IPS-18a (cell line): ENCODE data around the gene SLC6A5.

ENCODE experiments used
- H3K27ac ChIP-seq: one replicate; pipeline ENCODE4 v1.5.1; 2013; ENCODE audit warnings: low read length
- H3K27me3 ChIP-seq: one replicate; pipeline ENCODE4 v1.6.1; 2013; ENCODE audit warnings: mild to moderate bottlenecking, low read length; ENCODE audit not compliant: control insufficient read depth, insufficient read depth
- H3K36me3 ChIP-seq: one replicate; pipeline ENCODE4 v1.6.1; 2013; ENCODE audit warnings: low read depth, low read length; ENCODE audit not compliant: control insufficient read depth
- H3K4me1 ChIP-seq: one replicate; pipeline ENCODE4 v1.6.1; 2013; ENCODE audit warnings: low read depth, low read length; ENCODE audit not compliant: control insufficient read depth
- H3K4me3 ChIP-seq: one replicate; pipeline ENCODE4 v1.5.1; 2013; ENCODE audit warnings: low read length
- H3K9ac ChIP-seq: one replicate; pipeline ENCODE4 v1.6.1; 2013; ENCODE audit warnings: mild to moderate bottlenecking, low read length, moderate library complexity
- H3K9me3 ChIP-seq: one replicate; pipeline ENCODE4 v1.6.1; 2013; ENCODE audit warnings: low read depth, low read length; ENCODE audit not compliant: control insufficient read depth

Gene SLC6A5

DNA sequence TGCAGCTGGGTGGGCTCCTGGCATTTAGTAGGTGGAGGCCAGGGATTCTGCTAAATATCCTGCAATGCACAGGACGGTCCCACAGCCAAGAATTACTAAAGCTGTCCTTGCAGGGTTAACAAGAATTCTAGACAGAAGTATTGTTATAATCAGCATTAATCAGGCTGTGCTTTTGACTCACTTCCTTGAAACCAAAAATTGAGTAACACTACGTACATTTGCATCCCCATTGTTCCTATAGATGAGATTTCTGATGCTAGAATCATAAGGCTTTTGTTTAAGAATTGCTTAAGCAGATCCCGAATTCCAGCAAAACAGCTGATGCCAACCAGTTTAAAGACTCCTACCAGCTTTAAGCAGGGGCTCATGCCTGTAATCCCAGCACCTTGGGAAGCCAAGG lies 11.4 kb downstream of the SLC6A5 start:
- no peak overlapping the region for H3K9ac ChIP-seq
- no peaks in the 10 kb centered on the region for H3K9me3 ChIP-seq
- no peaks in the 10 kb centered on the region for H3K36me3 ChIP-seq
- no peak overlapping the region for H3K27ac ChIP-seq
- H3K27me3 ChIP-seq = peaks cover 27% of the 10 kb centered on the region
- H3K4me3 ChIP-seq = no peak overlapping the region
- peaks cover 9% of the 10 kb centered on the region for H3K4me1 ChIP-seq

DNA sequence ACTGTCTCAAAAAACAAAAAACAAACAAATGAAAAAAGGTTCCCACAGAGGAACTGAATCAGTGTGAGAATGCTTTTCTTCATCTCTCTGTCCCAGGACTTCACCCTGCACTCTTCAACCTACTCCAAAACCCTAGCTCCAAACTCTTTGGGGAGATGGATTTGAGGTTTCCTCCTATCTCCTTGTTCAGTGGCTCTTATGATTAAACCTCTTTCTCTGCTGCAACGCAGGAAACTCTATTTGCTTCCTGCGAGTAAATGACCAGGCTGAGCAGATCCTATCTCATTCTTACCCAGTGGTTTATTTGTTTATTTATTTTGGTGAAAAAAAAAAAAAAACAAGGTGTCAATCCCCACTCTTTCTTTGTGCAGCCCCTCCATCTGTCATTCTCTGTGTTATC lies 12.0 kb downstream of the SLC6A5 start:
- Histone ChIP-seq H3K4me1 (peaks cover 9% of the 10 kb centered on the region), H3K36me3 (no peaks in the 10 kb centered on the region), H3K9me3 (no peaks in the 10 kb centered on the region), H3K9ac (no peak overlapping the region), H3K27me3 (peaks cover 27% of the 10 kb centered on the region), H3K27ac (no peak overlapping the region), H3K4me3 (no peak overlapping the region)

DNA sequence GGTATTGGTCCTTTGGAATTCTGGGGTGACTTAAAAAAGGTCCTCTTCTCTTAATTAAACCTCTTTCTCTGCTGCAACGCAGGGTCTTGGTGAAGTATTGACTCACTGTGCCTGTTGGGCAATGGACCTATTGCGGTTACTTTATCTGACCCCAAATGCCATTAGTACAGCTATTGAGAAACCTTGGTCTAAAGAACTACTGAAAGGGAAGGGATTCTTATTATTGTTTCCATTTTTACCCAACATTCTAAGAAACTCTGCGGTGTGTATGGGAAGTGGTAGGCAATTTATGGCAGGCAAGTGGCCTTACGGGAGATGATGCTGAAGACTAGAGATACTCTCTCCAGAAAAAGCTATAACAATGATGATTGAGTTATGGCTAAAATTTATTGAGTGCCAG lies 12.5 kb downstream of the SLC6A5 start:
- Histone ChIP-seq H3K9me3 (no peaks in the 10 kb centered on the region), H3K36me3 (no peaks in the 10 kb centered on the region), H3K27ac (no peak overlapping the region), H3K27me3 (peaks cover 27% of the 10 kb centered on the region), H3K4me1 (peaks cover 9% of the 10 kb centered on the region), H3K9ac (no peak overlapping the region), H3K4me3 (no peak overlapping the region)

DNA sequence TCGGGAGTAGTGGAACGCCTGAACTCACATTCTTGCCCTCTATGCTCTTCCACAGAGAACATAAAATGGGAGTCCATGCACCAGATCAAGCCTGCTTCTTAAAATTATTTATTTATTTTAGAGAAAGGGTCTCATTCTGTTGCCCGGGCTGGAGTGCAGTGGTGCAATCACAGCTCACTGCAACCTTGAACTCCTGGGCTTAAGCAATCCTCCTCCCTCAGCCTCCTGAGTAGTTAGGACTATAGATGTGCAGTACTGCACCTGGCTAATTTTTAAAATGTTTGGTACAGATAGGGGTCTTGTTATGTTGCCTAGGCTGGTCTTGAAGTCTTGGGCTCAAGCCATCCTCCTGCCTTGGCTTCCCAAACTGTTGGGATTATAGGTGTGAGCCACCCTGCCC lies 13.0 kb downstream of the SLC6A5 start:
- Histone ChIP-seq H3K36me3 (no peaks in the 10 kb centered on the region), H3K4me3 (no peak overlapping the region), H3K9ac (no peak overlapping the region), H3K4me1 (peaks cover 9% of the 10 kb centered on the region), H3K9me3 (no peaks in the 10 kb centered on the region), H3K27ac (no peak overlapping the region), H3K27me3 (peaks cover 27% of the 10 kb centered on the region)

DNA sequence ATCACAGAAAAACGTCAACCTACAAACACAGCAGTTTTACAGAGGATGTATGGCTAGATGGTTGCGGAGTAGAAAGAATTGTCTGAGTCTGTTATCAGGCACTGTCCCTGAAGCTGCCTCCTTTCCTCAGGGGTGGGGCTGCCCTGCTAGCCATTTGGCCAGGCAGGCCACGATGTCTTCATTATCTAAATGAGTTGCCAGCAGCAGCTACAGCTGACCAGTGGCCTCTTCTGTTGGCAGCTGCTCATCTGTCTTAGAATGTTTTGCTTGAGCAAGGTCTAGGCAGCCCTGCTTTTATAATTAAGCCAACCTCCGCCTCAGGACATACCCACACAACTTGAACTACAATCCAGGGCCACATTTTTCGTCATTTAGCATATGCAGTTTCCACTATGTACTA lies 17.5 kb downstream of the SLC6A5 start:
- H3K27me3 ChIP-seq = no peaks in the 10 kb centered on the region
- no peaks in the 10 kb centered on the region for H3K9me3 ChIP-seq
- peaks cover 11% of the 10 kb centered on the region for H3K4me1 ChIP-seq
- no peaks in the 10 kb centered on the region for H3K36me3 ChIP-seq
- H3K9ac ChIP-seq = no peak overlapping the region
- H3K27ac ChIP-seq = no peak overlapping the region
- no peak overlapping the region for H3K4me3 ChIP-seq

DNA sequence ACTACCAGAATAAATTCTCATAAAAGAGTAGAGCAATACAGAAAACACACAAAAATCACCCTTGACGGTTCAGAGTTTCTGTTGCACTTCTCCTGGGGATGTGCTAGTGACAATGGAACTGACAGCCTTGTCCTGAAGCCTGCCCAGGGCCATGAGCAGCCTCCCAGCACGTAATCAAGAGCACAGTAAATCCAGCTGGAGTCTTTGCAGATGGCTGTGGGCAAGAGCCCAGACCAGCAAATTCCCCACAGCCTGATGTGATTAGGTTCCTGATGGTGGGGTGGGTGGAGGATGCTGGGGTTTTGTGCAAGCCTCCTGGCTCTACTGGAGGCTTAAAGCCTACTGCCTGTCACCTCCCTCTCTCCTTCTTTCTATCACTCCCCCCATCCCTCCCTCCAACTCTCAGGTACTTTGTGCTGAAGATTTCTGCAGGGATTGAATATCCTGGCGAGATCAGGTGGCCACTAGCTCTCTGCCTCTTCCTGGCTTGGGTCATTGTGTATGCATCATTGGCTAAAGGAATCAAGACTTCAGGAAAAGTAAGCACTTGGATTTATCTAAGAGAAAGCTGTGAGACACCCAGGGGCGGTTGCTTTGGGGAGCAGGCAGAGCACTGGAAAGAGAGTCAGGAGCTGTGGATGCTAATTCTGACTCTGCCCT lies 18.1 kb downstream of the SLC6A5 start:
- no peak overlapping the region for H3K9ac ChIP-seq
- H3K27ac ChIP-seq = no peak overlapping the region
- H3K4me1 ChIP-seq = peaks cover 17% of the 10 kb centered on the region
- H3K36me3 ChIP-seq = no peaks in the 10 kb centered on the region
- H3K4me3 ChIP-seq = no peak overlapping the region
- no peaks in the 10 kb centered on the region for H3K27me3 ChIP-seq
- H3K9me3 ChIP-seq = no peaks in the 10 kb centered on the region

DNA sequence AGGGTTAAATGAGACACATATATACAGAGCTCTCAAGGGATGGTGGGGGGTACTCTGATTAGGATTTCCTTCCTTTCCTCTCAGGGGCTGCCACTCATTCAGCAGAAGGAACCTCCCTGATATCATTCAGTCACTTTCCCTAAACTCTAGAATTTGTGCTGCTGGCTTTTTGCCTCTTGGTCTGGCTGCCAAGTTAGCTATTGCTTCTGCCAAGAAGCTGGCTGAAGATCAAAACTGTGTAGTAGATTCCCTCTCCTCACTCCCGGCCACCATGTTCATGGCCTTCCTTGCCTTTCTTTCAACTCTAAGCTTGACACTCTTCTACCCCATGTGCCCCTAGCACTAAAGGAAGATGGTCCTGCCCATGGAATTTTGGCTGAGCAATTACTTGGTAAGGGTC lies 18.7 kb downstream of the SLC6A5 start:
- Histone ChIP-seq H3K9ac (no peak overlapping the region), H3K9me3 (no peaks in the 10 kb centered on the region), H3K36me3 (no peaks in the 10 kb centered on the region), H3K27me3 (no peaks in the 10 kb centered on the region), H3K4me1 (peaks cover 18% of the 10 kb centered on the region), H3K4me3 (no peak overlapping the region), H3K27ac (no peak overlapping the region)

DNA sequence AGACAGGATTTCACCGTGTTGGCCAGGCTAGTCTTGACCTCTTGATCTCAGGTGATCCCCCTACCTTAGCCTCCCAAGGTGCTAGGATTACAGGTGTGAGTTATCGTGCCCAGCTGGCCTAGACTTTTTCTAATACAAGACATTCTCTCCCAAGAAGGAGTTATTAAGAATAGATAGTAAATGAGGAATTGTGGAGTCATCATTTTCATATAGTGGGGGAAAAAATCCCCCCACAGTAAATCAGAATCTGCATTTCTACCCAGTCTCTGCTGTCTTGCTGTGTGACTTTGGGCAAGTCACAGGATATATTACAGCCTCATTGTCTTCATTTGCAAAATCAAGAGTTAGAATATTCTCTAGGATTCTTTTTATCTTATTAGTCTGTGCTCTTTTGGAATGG lies 21.6 kb downstream of the SLC6A5 start:
- H3K9me3 ChIP-seq = no peaks in the 10 kb centered on the region
- H3K4me1 ChIP-seq = peaks cover 18% of the 10 kb centered on the region
- H3K4me3 ChIP-seq = no peak overlapping the region
- no peaks in the 10 kb centered on the region for H3K27me3 ChIP-seq
- H3K27ac ChIP-seq = no peak overlapping the region
- H3K9ac ChIP-seq = no peak overlapping the region
- no peaks in the 10 kb centered on the region for H3K36me3 ChIP-seq

DNA sequence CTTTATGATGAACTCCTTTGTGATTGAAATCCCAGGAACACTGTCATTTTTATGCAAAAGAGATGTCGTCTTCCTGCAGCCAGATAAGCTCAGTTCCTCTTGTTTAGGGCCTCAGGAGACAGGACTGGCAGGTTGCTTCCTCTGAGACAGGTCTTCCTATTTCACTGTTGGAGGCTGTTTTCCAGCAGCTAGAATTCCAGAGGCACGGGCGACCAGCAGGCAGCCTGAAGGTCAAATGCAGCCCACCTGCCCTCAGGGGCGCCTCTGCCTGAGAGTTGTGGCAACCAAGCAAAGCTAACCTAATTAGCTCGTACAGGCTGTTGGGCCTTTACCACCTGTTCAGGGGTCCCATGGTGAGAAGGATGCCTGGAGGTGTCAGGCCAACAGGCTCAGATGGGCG lies 22.3 kb downstream of the SLC6A5 start:
- H3K9me3 ChIP-seq = no peaks in the 10 kb centered on the region
- no peak overlapping the region for H3K4me3 ChIP-seq
- no peak overlapping the region for H3K9ac ChIP-seq
- H3K36me3 ChIP-seq = no peaks in the 10 kb centered on the region
- H3K4me1 ChIP-seq = peaks cover 18% of the 10 kb centered on the region
- H3K27ac ChIP-seq = no peak overlapping the region
- H3K27me3 ChIP-seq = no peaks in the 10 kb centered on the region

DNA sequence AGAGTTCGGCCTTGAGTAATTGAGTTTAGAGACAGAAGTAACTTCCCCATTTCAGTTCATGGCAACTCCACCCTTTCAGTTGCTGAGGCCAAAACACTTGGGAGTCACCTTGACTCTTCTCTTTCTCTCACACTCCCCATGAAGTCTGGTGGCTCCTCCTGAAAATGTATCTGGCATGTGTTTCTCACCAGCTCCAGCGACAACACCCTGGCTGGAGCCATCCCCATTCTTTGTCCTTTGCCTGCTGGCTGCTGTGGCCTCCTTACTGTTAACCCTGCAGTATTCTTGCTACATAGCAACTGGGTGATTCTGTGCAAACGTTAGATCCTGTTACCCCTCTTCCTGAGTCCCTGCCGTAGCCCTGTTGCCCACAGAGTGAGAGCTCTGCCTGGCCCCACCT lies 23.8 kb downstream of the SLC6A5 start:
- H3K4me3 ChIP-seq = no peak overlapping the region
- H3K9me3 ChIP-seq = no peaks in the 10 kb centered on the region
- no peak overlapping the region for H3K27ac ChIP-seq
- peaks cover 18% of the 10 kb centered on the region for H3K4me1 ChIP-seq
- no peaks in the 10 kb centered on the region for H3K27me3 ChIP-seq
- H3K9ac ChIP-seq = no peak overlapping the region
- no peaks in the 10 kb centered on the region for H3K36me3 ChIP-seq

DNA sequence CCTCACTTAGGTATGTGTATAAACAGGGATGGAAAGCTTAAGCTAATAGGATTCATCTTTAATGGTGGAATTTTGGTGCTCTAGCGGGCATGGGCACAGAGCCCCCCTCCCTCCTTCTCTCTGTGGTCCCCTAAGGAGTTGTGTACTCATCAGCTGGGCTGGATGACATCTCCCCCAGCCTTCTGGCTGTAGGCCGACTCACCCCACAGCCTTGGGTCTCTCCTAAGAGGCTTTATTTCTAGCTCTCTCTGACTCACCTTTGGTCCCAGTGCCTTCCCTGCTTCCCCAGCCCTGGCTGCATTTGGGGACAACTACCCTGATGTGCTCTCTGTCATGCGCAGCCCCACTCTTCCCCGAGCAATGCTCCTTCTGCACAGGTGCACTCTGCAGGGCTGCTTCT lies 26.9 kb downstream of the SLC6A5 start:
- H3K4me1 ChIP-seq = peaks cover 13% of the 10 kb centered on the region
- H3K36me3 ChIP-seq = no peaks in the 10 kb centered on the region
- no peaks in the 10 kb centered on the region for H3K27me3 ChIP-seq
- H3K4me3 ChIP-seq = no peak overlapping the region
- H3K9ac ChIP-seq = no peak overlapping the region
- H3K27ac ChIP-seq = no peak overlapping the region
- H3K9me3 ChIP-seq = no peaks in the 10 kb centered on the region

DNA sequence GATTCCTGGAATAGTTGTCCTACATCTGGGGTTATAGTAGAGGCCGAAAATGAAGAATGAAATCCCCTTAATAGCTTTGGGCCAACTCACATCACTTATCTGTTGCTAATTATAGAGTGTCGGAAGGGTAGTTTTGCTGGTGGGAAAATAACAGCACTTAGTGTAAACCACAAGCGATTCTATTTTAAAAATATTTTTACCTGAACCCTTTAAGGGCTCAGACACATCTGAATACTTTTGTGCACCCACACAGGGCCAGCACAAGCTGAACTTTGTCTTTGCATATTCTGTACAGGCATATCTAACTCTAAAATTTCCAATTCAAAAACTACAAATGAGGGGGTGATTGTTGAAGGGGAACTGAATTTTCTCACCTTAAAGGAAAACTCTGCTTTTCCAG lies 27.6 kb downstream of the SLC6A5 start:
- Histone ChIP-seq H3K4me1 (peaks cover 5% of the 10 kb centered on the region), H3K9ac (no peak overlapping the region), H3K27ac (no peak overlapping the region), H3K9me3 (no peaks in the 10 kb centered on the region), H3K36me3 (no peaks in the 10 kb centered on the region), H3K4me3 (no peak overlapping the region), H3K27me3 (no peaks in the 10 kb centered on the region)
